ENCODE data around the gene MRPL17.

Gene MRPL17

DNA sequence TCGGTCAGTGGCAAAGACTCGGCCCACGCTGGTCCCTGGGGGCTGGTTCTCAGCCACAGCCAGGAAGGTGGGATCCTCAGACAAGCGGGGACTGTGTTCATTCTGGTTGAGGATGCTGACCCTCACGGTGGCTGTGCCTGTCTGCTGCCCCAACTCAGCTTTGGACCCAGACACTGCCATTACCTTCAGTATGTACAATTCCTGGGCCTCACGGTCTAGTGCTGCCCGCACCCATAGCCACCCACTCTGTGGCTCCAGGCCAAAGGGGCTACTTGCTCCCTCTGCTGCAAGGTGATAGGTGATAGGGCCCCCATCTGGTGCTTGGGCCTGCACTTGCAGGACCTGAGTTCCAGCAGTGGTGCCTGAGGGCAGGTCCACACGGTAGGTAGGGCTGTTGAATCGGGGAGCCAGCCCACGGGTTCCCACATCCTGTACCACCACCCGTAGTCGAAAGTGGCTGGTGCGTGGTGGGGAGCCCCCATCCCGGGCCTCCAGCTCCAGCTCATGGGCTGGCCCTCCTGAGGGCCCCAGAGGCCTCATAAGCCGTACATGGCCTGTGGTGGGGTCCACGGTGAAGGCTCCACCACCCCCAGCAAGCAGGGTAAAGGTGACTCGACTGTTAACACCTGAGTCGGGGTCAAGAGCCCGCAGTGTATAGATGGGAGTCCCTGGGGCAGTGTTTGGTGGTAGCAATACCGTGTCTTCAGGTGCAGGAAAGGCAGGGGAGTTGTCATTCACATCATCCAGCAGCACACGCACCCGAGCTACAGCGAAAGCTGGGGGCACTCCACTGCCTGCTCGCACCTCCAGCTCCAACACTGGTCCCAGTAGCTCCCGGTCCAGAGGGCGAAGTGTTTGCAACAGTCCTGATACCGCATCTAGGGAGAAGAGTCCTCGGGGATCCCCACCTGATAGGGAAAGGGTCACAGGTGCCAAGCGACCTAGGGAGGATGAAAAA is 50.7 kb downstream of the MRPL17 start:
- DNase-seq (ENCODE audit: low spot score), result no peak

DNA sequence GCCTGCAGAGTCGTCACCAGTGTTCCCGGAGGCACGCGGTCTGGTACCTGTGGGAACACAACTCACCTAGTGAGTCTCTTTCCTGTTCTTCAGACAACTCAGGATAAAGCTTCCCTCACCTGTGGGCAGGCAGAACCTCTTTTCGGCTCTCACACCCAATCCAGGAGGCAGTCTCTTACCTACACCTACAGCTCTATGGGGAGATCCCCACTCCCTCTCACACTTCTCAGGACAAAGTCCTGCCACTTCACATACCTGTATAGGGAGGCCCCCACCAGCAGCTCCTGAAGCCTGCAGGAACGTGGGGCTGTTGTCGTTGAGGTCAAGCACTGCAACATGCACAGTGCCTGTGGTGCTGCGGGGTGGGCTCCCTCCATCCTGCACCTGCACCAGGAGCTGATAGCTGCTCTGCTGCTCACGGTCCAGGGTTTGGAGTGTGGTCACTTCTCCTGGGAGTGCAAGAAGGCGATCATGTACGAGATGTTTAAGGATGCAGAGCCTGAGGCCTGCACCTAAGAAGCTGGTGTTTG is 51.7 kb downstream of the MRPL17 start:
- no peak for DNase-seq (ENCODE audit: low spot score)

DNA sequence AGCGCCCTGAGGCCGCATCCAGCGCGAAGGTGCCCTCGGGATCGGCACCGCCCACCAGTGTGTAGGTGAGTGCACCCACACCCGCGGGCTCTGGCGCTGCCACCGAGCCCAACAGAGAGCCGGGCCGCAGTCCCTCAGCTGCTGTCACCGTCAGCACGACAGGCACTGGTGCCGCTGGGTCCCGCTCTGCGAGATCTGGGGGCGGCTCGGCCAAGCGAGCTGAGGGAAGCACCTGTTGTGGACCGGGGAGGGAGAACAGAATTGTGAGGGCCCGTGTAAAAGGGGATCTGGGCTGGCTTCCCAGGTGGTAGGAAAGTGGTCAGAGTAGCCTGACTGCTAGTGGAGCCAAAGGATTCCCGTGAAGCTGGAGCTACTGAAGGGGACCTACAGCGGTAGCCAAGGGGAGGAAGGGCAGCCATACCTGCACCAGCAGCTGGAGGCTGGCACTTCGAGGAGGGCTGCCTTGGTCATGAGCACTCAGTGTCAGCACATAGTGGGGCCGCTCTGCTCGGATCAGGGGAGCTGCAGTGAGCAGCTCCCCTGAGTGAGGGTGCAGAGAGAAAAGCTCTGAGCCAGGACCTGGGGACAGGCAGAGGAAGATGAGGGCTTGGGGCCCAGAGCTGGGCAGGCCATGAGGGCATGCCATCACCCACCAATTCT is 52.4 kb downstream of the MRPL17 start:
- DNase-seq (ENCODE audit: low spot score), result no peak

All from hematopoietic multipotent progenitor cell treated with erythropoietin and hydrocortisone succinate and interleukin-3 and kit ligand, for 17 days (in vitro differentiated cells).